ENCODE data around the gene RRP1.

DNA sequence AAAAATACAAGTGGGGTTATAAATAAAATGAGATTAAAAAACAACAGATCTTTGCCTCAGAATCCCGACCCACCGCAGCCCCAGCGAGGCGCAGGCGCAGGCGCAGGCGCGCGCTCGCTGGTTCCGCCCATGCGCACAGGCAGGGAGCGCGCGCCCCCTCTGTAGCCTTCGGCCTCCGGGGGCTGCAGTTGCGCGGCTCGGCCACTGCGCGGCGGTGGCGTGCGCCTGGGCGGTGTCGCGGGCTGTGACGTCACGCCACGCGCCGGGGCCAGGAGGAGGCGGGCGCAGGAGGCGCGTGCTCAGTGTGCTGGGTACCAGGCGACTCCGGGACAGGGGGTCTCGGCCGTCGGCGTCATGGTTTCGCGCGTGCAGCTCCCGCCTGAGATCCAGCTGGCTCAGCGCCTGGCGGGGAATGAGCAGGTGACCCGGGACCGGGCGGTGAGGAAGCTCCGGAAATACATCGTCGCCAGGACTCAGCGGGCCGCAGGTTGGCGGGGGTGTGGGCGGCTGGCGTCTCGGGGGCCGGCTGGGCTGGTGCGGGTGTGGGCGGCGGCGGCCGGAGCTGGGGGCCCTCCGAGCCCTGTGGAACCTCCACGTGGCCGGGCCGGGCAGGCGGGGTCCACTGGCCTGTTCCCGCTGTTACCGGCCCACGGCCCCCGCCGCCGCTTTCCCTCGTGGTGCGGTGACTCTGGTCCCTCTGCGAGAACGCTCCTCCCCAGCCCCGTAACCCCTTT, at the start of gene RRP1:
- TF ChIP-seq POLR2AphosphoS5 (IDR thresholded peaks at IDR 0.05) (peak; percentile 90), CTCF (IDR thresholded peaks at IDR 0.05) (peak in 2 of 3 experiments; percentile 100), POLR2A (IDR thresholded peaks at IDR 0.05; ENCODE audit: low read depth) (no peak), EP300 (IDR thresholded peaks at IDR 0.05) (no peak)

Data from esophagus muscularis mucosa (tissue), 4 donors.